DMS114 treated with DMSO at 0.1 percent for 48 hours (cell line): ENCODE data around the gene TMEM167B.
A peak's percentile ranks its signal among the peaks of the same experiment; 100 is the strongest.
"Not testable (repeated sequence)": the region's sequence is repeated elsewhere in the genome, so short reads cannot be mapped to it uniquely, and the experiment has no call there.

Experiments
- DNase-seq: peaks from one replicate; lab custom pipeline; 2025; ENCODE audit not compliant: unreplicated experiment; lab: John Stamatoyannopoulos, UW

The TMEM167B gene

DNA sequence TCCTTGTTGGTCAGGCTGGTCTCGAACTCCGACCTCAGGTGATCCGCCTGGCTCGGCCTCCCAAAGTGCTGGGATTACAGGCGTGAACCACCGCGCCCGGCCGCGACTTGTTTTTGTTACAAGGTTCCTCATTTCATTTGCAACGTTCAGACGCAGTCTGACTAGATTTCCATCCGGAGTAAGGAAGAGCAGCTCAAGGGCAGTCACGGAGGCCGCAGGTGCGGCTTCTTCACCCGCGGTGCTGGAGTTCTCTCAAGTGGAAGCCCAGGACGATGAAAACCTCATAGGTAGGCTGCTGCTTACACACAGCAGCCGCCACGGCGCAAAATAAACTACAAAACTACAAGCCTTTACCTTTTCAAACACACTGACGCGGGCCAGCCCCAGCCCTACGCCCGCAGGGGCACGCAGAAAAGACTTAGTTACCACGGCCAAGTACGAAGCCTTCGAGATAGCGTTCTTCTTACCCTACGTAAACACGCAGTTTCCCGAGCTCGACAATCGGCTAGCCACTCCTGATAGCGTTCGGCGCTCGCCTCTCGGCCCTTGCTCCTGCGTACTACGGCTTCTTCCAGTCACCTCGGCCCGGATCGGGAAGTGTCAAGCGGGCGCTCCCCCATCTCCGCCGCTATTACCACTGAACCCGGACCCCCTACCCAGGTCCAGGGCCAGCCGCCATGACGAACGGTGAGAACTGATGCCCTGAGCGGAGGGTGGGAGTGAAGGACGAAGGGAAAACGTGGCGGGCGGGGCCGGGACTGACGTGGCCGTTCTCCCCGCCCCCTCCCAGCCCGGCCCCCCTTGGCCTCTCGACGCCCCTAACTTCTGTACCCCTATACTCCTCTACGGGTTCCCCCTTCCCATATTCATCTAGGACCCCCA, at the start of gene TMEM167B:
Gene TMEM167B, plus strand, starts transcription at position 569 of the 882 bp plus-strand sequence. Its CDS starts 109 bp downstream, at position 678.
- DNase-seq, result peak; percentile 96

DNA sequence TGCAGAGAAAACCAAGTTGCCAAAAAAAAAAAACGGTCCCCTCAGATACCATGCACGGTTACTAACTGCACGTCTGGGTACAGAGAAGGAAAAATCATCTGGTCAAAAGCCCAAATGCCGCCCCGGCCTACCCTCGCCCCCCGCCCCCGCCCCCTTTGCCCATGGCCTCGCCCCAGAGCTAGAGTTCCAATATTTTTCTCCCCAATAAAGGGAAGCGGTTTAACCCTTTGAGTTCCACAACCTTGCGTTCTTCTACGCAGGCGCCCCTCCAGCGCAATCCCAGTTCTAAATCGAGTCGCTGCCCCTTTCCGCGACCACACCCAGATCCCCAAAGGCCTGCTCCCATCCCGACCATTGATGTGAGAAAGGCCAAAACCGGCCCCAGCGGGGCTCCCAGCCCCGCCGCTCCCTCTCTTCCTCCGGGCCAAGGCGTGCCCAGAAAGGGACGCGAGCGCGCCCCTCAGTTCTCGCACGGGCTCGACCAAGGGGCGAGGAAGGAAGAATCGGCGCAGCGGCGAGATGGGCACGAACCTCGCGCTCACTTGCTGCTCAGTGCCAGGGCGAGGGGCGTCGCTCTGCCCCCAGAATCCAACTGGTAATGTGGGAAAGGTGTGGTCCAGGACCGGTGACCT, 49.5 kb upstream of the TMEM167B start:
- no peak for DNase-seq

DNA sequence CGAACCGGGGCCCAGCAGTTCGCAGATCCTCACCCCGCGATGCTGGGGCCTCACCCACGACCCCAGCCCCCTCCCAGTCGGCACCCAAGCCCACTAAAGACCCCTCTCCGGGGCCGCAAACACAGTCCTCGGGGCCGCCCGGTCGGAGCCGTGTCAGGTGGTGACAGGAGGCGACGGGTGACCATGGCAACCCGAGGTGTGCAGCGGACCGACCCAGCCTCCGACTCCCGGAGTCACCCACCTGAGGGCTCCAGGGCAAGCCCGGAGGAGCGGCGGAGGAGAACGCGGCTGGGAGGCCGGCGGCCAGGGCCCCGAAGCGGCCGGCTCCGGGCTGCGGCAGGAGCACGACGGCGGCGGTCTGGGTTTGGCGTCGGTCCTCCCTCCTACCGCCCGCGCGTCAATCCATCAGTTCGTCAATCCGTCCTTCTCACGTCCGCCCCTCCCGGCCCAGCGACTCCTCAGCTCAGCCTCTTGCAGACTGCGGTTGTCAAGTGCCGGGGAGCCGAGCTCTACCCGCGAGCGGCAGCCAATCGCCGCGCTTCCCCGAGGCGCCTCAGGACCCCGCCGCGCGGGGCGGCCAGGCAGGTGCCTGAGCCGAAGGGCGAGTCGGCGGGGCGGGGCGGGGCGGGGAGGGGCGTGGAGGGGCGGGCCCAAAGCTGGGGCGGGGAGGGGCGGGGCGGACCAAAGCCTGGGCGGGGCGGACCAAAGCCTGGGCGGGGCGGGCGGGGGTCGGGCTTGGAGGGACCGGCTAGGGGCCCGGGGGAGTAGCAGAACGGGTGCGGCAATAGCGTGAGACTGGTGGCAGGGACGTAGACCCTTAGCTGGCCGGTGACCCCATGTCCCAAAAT, 48.7 kb upstream of the TMEM167B start, which contains the start of gene WDR47:
Gene WDR47, minus strand, starts transcription at position 482 of the 848 bp plus-strand sequence. CDS start 18,590 bp downstream, outside the sequence.
- DNase-seq, result peak; percentile 81

DNA sequence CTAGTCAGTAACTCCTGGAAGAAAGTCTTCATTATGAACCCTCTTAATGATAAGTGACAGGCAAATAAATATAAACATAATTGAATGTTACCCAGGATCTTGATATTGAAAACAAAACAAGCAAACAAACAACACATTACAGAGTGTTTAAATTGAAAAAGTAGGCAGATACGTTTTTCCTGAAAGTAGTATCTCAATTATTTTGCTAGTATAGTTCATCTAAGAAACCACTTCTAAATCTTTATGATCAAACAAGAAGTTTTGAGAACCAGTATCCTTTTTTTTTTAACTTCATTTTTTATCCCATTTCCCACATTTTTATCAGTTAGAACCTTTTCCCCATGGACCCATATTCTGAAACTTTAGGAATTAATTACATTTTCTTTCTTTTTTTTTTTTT, 45.0 kb upstream of the TMEM167B start:
- DNase-seq, result no peak

DNA sequence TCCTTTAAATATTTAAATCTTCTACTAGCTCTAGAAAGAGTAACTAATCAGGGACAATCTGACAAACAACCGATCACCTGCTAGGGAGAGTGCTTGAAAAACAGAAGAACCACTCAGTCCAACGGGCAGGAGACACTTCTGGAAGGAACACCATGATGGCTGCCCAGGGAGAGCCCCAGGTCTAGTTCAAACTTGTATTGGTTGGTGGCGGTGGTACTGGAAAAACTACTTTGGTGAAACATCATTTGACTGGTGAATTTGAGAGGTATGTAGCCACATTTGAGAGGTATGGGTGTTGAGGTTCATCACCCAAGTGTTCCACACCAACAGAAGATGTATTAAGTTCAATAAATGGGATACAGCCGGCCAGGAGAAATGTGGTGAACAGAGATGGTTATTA, 43.9 kb upstream of the TMEM167B start:
- no peak for DNase-seq

DNA sequence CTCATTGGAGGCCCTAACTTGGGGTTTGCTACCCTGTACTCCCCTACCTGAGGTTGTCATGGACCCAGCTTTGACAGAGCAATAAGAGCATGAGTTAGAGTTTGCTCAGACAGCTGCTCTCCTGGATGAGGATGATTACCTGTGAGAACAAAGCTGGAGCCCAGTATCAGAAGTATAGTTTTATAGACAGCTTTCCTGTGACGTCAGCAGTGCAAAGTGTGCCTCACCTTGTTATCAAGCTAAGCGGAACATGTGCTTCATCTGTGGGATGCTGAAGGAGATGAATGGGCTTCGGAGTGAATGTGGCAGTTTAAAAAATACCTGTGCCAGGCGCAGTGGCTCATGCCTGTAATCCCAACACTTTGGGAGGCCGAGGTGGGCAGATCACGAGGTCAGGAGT, 43.2 kb upstream of the TMEM167B start:
- no peak for DNase-seq

DNA sequence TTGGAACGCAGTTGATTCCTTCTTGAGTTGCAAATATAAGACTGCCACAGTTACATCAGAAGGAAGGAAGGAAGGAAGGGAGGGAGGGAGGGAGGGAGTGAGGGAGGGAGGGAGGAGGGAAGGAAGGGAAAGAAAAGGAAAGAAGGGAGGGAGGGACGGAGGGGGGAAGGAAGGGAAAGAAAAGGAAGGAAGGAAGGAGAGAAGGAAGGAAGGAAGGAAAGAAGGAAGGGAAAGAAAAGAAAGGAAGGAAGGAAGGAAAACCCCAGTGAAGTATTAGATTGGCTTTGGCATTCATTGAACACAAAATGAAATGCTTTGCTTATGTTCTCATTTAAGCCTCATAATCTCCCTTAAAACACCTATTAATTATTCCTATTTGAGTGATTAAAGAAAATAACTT, 42.2 kb upstream of the TMEM167B start:
- DNase-seq, result no peak

DNA sequence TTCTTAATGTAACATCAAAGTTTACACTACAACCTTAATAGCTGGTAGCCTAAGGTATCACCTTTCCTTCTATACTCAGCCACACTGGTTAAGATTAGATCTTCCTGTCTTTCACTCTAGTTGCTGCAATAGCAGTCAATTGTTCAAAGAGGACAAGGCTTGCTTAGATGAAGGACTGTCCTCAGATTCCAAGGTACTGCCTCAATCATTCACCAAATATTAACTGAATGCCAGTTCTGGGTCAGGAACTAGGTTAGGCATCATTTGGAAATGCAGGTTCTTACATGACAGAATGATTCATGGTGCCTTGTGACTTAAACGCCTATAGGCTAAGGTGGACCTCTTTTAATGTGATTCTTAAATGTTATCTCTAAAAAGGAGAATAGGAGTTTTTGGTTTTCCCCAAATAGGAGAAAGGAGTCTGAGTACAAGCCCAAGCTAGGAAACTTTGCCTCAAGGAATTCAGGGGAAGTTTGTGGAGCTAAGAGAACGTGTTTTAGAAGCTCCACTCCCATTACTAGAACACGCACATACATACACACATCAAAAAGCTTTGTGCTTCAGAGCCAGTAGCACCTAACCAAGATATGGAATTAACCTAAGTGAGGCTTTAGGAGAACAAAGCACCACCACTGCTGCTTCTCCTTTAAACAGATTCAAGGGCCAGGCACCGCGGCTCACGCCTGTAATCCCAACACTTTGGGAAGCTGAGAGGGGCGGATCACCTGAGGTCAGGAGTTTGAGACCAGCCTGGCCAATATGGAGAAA, 40.2 kb upstream of the TMEM167B start:
- DNase-seq, result no peak

DNA sequence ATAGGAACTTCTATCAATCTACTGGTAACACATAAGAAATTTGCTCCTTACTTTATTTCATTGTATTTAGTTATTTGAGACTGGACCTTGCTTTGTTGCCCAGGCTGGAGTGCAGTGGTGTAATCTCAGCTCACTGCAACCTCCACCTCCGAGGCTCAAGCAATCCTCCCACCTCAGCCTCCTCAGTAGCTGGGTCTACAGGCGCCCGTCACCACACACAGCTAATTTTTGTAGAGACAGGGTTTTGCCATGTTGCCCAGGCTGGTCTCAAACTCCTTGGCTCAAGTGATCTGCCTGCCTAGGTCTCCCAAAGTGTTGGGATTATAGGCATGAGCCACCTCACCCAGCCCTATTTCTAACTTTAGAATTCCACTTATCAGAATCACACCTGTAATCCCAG, 38.4 kb upstream of the TMEM167B start:
- DNase-seq, result not testable (repeated sequence)

DNA sequence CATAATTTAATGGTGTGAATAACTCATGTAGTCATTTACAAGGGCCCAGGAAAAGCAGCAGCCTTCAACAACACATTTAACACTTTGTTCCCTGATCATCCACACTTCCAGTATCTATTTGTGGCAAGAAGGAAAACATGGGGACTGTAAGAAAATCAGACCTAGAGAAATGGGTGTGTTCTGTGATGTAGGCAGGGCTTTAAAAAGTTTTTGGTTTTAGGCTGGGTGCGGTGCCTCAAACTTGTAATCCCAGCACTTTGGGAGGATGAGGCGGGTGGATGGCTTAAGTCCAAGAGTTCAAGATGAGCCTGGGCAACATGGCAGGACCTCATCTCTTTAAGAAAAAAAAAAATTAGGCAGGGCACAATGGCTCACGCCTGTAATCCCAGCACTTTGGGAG, 34.5 kb upstream of the TMEM167B start:
- DNase-seq, result no peak

DNA sequence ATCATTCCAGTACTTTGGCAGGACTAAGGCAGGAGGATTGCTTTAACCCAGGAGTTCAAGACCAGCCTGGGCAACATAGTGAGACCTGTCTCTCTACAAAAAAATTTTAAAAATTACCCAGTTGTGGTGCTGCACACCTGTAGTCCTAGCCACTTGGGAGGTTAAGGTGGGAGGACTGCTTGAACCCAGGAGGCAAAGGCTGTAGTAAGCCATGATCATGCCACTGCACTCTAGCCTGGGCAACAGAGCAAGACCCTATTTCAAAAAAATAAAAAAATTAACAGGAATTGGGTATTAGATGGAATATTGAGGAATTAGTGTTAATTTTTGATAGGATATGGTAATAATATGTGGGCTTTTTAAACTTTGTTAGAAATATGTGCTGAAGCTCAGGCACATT, 31.5 kb upstream of the TMEM167B start:
- DNase-seq, result no peak

DNA sequence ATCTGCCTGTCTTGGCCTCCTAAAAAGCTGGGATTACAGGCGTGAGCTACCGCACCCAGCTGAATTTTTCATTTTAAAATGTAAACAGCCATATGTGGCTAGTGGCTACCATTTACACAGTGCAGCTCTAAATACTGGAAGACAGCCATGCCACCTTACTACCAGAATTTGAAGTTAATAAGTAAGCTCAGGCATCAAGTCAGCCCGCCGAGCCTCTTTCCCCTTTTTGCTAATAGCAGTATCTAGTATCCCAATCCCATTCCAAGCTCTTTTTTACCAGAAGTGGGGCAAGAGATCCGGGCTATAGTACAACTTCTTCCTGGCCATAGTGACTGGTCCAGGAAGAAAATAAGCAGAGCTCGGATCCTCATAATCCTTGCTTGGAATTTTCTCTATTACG, 29.9 kb upstream of the TMEM167B start:
- no peak for DNase-seq

DNA sequence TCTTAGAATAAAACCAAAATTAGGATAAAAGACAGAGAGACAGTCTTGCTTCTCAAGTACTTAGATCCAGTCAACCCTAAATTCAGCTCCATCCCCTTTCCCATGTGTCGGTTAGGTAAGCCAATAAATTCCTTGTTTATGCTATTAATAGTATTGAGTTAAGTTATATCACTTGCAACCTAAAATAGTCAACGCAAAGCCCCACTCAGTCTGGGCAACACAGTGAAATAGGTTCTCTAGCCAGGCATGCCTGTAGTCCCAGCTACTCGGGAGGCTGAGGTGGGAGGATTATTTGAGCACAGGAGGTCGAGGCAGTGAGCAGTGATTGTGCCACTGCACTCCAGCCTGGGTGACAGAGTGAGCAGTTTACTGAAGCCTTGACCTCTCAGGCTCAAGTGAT, 29.4 kb upstream of the TMEM167B start:
- DNase-seq, result no peak

DNA sequence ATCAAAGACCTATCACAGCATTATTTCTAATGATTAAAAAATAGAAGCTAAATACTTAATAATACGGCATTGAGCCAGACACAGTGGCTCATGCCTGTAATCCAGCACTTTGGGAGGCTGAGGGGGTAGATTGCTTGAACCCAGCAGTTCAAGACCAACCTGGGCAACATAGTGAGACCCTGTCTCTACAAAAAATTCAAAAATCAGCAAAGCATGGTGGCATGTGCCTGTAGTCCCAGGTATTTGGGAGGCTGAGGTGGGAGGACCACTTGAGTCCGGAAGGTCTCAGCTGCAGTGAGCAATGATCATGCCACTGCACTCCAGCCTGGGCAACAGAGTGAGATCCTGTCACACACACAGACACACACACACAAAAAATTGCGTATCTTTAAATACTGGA, 25.4 kb upstream of the TMEM167B start:
- DNase-seq, result no peak

DNA sequence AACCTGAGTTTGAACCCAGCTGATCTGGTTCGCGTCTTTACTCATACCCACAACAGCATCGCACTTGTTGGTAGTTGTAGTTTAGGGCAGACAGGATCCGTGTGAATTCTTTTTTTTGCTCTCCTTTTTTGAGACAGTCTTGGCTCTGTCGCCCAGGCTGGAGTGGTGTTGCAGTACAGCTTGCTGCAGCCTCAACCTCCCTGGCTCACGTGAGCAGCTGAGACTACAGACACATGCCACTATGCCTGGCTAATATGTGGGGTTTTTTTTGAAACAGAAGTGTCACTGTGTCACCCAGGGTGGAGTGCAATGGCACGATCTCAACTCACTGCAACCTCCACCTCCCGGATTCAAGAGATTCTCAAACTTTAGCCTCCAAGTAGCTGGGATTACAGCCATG, 22.7 kb upstream of the TMEM167B start:
- DNase-seq, result no peak

DNA sequence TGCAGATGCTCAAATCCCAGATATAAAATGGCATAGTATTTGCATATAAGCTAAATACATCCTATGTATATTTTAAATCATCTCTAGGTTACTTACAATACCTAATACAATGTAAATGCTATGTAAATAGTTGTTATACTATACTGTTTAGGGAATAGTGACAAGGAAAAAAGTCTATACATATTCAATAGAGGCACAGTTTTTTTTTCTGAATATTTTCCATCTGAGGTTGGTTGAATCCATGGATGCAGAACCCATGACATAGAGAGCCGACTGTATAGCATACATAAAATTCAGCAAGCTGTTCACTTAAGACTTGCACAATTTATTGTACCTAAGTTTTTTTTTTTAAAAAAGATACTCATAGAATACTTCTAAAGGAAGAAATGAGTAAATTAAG, 21.3 kb upstream of the TMEM167B start:
- no peak for DNase-seq

DNA sequence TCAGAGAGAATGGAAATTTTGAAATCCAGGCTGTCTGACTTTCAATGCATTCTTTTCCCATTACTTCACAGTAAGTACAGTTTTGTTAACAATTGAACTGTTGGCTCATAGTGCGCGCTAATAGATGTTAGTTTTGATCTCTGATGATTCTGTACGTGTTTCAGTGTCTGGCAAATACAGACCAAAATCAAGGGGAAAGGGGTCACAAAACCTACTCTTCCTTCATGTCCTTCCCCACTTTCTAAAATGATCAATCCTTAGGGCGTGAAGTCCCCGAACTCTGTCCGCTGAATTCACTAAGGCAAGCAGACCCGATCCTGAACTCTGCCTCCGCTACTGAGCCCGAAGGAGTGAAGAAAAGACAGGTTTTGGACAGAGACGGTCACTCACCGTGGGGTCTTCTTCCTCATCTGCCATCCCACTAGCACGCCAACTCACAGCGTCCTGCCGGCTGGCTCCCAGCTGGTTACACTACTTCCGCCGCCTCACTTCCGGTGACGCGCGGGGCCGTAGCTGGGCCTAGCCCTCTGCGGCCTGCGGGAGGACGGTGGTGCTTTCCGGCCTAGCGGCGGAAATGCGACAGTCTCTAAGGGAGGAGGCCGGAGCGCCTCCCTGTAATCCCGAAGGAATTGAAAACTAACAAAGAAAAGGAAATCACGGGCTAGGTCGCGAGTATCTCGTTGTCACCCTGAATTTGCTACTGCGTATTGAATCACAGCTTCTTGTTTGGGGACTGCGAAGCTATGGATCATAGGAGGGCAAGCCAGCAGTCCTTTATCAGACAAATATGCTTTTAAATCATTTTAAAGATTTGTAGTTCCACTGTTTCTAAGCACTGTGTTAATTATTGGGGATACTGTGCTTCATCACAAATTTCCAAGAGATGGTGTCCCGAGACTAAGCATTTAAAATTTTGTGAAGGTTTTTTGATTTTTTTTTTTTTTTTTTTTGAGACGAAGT, 14.8 kb upstream of the TMEM167B start, which contains the start of gene TAF13:
Gene TAF13, minus strand, starts transcription at position 473 of the 960 bp plus-strand sequence. Its CDS starts 56 bp downstream, at position 417.
- DNase-seq, result peak; percentile 96

DNA sequence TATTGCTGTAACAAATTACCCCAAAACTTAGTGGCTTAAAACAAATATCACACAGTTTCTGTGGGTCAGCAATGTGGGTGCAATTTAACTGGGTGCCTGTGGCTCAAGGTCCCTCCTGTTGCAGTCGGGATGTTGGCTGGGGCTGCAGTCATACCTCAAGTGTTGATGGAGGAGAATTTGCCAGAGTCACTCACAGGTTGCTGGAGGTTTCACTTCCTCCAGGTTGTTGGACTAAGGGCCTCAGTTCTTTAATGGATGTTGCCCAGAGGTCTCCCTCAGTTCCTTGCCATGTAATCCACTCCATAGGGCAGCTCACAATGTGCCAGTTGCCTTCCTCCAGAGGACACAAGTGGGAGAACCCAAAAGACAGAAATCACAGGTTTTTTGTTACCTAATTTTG, 12.2 kb upstream of the TMEM167B start:
- DNase-seq, result no peak

DNA sequence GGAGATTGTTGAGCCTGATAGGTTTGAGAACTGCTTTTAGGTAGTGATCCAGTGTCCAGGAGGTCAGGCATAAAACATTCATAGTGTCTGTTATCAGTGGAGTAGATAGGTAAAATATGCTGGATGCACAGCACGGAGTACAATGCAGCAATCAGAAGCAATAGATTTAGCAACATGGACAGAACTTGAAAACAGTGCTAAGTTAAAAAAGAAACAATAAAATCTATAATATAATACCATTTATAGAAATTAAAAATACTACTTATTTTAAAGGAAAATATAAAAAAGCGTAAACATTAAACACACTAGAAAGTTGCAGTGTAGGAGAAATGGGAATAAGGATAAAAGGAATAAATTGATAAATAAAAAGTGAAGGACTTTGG, 11.3 kb upstream of the TMEM167B start:
- DNase-seq, result no peak
